SHP77 (cell line): Measurements from ENCODE around the gene SF3B3.
"Not testable (repeated sequence)": the region's sequence is repeated elsewhere in the genome, so short reads cannot be mapped to it uniquely, and the experiment has no call there.

ENCODE experiments used
- DNase-seq, 2 experiments: peaks; one replicate each; lab custom pipeline; 2025; lab: John Stamatoyannopoulos, UW

Gene SF3B3

DNA sequence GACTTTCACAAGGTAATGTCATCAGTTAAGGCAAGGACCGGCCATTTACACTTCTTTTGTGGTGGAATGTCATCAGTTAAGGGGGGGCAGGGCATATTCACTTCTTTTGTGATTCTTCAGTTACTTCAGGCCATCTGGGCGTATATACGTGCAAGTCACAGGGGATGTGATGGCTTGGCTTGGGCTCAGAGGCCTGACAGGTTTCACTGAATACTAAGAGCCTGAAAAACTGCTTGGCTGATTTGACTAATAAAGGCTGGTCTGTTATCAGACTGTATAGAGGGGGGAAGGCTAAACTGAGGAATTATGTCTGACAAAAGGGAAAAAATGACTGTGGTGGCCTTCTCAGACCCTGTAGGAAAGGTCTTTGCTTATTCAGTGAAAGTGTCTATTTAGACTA lies 98.2 kb downstream of the SF3B3 start:
- not testable (repeated sequence) for DNase-seq
